HFFc6 (cell line): ENCODE results near the gene SLC35D3. TPM values are rescaled to one million over a fixed set of nuclear protein-coding genes. Genes with fewer than 3 reads are reported as not detected.
"Not testable (repeated sequence)": the region's sequence is repeated elsewhere in the genome, so short reads cannot be mapped to it uniquely, and the experiment has no call there.

ENCODE experiments used
- DNase-seq: peaks from one replicate; pipeline ENCODE4 v3.0.0-alpha.2; 2018
- H3K27ac Mint-ChIP-seq: 2 replicates; pipeline ENCODE4 v1.8.0; 2020; ENCODE audit warnings: mild to moderate bottlenecking, mixed read lengths
- H3K27me3 Mint-ChIP-seq: 2 replicates; pipeline ENCODE4 v1.8.0; 2021; ENCODE audit warnings: mild to moderate bottlenecking, moderate library complexity, mixed read lengths; ENCODE audit not compliant: insufficient read depth
- H3K36me3 Mint-ChIP-seq: 2 replicates; pipeline ENCODE4 v1.8.0; 2021; ENCODE audit warnings: low read depth, mixed read lengths
- H3K4me1 Mint-ChIP-seq: 2 replicates; pipeline ENCODE4 v1.8.0; 2020; ENCODE audit warnings: low read depth, mixed read lengths
- H3K4me3 Mint-ChIP-seq: 2 replicates; pipeline ENCODE4 v1.8.0; 2020; ENCODE audit warnings: mild to moderate bottlenecking, moderate library complexity, mixed read lengths
- H3K9me3 Mint-ChIP-seq: 2 replicates; pipeline ENCODE4 v1.8.0; 2020; ENCODE audit warnings: mild to moderate bottlenecking, mixed read lengths
- long read RNA-seq: library from polyadenylated mRNA; unstranded; transcript quantifications from one replicate; pipeline ENCODE4 v2.0.0, GENCODE V29; 2019
- total RNA-seq, 6 experiments: library from RNA; stranded (reverse); fragmentation: NEBNext Ultra II Directional; extraction: Animal tissue kit (Norgen Biotek cat#: 25700); gene quantifications; 2 replicates in 1 of 6; 3 replicates in 5 of 6; pipeline ENCODE4 v1.2.3, GENCODE V29; 2021
- TF ChIP-seq, protein P1 (sequence below): fragments of 200-600 bp; sonication (generic); IDR thresholded peaks from 2 replicates; pipeline ENCODE4 v1.5.0; 2021; ENCODE audit warnings: antibody characterized with exemption, mild to moderate bottlenecking

The SLC35D3 gene, protein sequence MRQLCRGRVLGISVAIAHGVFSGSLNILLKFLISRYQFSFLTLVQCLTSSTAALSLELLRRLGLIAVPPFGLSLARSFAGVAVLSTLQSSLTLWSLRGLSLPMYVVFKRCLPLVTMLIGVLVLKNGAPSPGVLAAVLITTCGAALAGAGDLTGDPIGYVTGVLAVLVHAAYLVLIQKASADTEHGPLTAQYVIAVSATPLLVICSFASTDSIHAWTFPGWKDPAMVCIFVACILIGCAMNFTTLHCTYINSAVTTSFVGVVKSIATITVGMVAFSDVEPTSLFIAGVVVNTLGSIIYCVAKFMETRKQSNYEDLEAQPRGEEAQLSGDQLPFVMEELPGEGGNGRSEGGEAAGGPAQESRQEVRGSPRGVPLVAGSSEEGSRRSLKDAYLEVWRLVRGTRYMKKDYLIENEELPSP
- not detected for total RNA-seq
- long read RNA-seq = 0 reads

DNA sequence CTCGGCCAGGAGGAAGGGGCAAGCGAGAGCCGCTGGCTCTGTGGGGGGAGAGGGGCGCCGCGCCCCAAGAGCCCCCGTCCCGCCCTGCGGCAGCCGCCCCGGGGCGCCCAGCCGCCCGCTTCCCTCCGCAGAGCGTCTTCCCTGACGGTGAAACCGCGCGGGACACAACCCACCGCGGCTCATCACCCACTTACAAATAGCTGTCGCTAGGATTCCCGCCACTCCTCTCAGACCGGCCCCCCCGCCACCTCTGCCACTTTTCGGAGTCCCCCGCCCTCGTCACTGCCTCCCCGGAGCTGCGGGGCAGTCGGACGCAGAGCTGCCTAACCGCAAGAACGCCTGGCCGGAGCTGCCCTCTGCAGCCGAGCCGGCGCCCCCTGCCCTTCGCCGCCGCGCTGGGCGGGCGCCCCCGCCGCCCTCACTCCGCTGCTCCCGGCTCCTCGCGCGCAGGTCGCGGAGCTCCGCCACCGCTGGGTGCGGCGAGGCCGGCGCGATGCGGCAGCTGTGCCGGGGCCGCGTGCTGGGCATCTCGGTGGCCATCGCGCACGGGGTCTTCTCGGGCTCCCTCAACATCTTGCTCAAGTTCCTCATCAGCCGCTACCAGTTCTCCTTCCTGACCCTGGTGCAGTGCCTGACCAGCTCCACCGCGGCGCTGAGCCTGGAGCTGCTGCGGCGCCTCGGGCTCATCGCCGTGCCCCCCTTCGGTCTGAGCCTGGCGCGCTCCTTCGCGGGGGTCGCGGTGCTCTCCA lies at the start of gene SLC35D3:
SLC35D3 (plus strand) TSS at position 366 of the 749 bp plus-strand sequence; CDS start at position 494, 128 bp downstream.
- peaks cover 24% of the 10 kb centered on the region for H3K27me3 Mint-ChIP-seq
- no peaks in the 10 kb centered on the region for H3K36me3 Mint-ChIP-seq
- TF ChIP-seq, protein P1, sequence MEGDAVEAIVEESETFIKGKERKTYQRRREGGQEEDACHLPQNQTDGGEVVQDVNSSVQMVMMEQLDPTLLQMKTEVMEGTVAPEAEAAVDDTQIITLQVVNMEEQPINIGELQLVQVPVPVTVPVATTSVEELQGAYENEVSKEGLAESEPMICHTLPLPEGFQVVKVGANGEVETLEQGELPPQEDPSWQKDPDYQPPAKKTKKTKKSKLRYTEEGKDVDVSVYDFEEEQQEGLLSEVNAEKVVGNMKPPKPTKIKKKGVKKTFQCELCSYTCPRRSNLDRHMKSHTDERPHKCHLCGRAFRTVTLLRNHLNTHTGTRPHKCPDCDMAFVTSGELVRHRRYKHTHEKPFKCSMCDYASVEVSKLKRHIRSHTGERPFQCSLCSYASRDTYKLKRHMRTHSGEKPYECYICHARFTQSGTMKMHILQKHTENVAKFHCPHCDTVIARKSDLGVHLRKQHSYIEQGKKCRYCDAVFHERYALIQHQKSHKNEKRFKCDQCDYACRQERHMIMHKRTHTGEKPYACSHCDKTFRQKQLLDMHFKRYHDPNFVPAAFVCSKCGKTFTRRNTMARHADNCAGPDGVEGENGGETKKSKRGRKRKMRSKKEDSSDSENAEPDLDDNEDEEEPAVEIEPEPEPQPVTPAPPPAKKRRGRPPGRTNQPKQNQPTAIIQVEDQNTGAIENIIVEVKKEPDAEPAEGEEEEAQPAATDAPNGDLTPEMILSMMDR = no peak
- H3K9me3 Mint-ChIP-seq = no peaks in the 10 kb centered on the region
- DNase-seq = no peak
- no peak within 1 kb of the TSS for H3K27ac Mint-ChIP-seq
- peaks cover 9% of the 10 kb centered on the region for H3K4me1 Mint-ChIP-seq
- H3K4me3 Mint-ChIP-seq = peak within 1 kb of the TSS; percentile 75

DNA sequence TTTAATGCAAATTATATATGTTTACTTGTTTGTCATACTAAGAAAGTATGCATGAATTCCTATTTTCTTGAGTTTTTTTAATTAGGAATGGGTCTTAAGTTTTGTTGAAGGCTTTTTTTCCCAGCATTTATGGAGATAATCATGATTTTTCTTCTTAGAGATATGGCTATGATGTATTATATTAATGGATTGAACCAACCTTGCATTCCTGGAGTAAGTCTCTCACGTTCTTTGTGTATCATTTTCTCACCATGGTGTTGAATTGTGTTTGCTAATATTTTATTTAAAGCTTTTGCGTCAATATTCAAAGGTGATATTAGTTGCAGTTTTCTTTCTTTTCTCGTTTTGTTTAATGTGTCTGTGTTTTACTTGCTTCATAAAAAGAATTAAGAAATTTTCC lies 48.4 kb upstream of the SLC35D3 start:
- H3K4me3 Mint-ChIP-seq = no peak overlapping the region
- no peaks in the 10 kb centered on the region for H3K27me3 Mint-ChIP-seq
- H3K9me3 Mint-ChIP-seq = peaks cover 36% of the 10 kb centered on the region
- TF ChIP-seq, protein P1 = no peak
- peak; percentile 27 for DNase-seq
- H3K27ac Mint-ChIP-seq = no peak overlapping the region
- H3K36me3 Mint-ChIP-seq = peaks cover 43% of the 10 kb centered on the region
- H3K4me1 Mint-ChIP-seq = no peaks in the 10 kb centered on the region

DNA sequence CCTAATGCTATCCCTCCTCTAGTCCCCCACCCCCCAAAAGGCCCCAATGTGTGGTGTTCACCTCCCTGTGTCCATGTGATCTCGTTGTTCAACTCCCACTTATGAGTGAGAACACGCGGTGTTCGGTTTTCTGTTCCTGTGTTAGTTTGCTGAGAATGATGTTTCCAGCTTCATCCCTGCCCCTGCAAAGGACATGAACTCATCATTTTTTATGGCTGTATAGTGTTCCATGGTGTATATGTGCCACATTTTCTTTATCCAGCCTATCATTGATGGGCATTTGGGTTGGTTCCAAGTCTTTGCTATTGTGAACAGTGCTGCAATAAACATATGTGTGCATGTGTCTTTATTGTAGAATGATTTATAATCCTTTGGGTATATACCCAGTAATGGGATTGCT lies 45.6 kb upstream of the SLC35D3 start:
- Mint-ChIP-seq H3K9me3 (peaks cover 36% of the 10 kb centered on the region), H3K36me3 (peaks cover 43% of the 10 kb centered on the region)
- not testable (repeated sequence) for H3K4me1 Mint-ChIP-seq, H3K27me3 Mint-ChIP-seq, H3K27ac Mint-ChIP-seq, H3K4me3 Mint-ChIP-seq, DNase-seq

DNA sequence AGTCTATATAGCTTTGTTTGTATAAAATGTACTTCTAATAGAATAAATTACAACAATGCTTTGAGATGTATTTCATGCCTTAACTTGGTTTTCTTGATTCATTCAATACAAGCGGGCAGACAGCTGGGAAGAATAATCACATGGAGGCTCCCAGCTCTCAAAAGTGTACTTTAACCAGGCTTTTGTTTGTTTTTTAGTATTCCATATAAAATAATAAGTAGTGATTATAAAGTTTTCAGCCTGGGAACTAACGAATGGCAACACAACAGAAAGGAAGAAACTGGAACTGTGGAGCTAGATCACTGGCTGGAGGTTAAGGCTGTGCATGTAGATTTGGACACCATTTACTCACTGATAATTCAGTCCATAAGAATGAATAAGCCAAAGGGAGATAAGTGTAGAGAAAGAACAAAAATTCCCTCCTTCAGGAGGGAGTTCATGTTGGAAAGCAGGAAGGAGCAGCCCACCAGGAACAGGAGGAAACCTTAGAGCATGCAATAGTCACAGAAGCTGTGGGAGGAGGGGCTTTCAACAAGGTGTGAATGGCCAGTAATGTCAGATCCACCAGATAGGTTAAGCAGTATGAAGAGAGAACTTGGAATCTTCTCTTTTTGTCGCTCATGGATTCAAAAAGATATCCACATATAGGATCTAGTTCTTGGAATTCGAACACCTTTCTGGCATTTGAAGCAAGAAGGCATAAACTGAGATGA lies 41.2 kb upstream of the SLC35D3 start:
- peaks cover 10% of the 10 kb centered on the region; the same call in 1 of the 2 replicates for H3K9me3 Mint-ChIP-seq
- H3K27ac Mint-ChIP-seq = no peak overlapping the region
- no peak for DNase-seq
- H3K27me3 Mint-ChIP-seq = no peaks in the 10 kb centered on the region; the same call in 1 of the 2 replicates
- H3K4me1 Mint-ChIP-seq = no peaks in the 10 kb centered on the region
- TF ChIP-seq, protein P1 = no peak
- peaks cover 19% of the 10 kb centered on the region for H3K36me3 Mint-ChIP-seq
- no peak overlapping the region for H3K4me3 Mint-ChIP-seq

DNA sequence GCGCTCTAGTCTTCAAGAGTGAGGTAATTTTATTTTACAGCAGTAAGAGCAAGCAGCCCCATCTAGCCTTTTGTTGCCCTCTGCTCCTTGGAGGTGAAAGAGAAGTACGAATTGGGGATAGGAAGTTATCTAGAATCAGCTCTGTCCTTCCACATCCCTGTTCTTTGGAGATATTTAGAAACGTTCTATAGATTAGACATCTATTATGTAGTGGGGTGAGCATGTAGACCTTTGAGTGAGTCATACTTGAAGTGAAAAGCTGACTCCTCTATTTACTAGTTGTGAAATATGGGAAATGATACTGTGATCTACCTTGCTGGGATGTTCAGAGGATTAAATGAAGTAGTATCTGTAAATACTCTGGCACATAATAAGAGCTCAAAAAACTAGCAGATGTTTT lies 36.0 kb upstream of the SLC35D3 start:
- Mint-ChIP-seq H3K4me3 (no peak overlapping the region), H3K4me1 (peaks cover 15% of the 10 kb centered on the region), H3K9me3 (no peaks in the 10 kb centered on the region), H3K27me3 (no peaks in the 10 kb centered on the region), H3K27ac (no peak overlapping the region), H3K36me3 (no peaks in the 10 kb centered on the region)
- TF ChIP-seq, protein P1 = no peak
- DNase-seq = no peak
